GM19468 (cell line): ENCODE data around the gene SYTL4.

ENCODE experiments used
- ATAC-seq: cut with Tn5 transposase; IDR thresholded peaks from one replicate; pipeline ENCODE4 v1.9.1; 2021; ENCODE audit warnings: mild to moderate bottlenecking, moderate library complexity, moderate number of reproducible peaks; ENCODE audit not compliant: unreplicated experiment; ENCODE audit errors: extremely low read depth

The SYTL4 gene

DNA sequence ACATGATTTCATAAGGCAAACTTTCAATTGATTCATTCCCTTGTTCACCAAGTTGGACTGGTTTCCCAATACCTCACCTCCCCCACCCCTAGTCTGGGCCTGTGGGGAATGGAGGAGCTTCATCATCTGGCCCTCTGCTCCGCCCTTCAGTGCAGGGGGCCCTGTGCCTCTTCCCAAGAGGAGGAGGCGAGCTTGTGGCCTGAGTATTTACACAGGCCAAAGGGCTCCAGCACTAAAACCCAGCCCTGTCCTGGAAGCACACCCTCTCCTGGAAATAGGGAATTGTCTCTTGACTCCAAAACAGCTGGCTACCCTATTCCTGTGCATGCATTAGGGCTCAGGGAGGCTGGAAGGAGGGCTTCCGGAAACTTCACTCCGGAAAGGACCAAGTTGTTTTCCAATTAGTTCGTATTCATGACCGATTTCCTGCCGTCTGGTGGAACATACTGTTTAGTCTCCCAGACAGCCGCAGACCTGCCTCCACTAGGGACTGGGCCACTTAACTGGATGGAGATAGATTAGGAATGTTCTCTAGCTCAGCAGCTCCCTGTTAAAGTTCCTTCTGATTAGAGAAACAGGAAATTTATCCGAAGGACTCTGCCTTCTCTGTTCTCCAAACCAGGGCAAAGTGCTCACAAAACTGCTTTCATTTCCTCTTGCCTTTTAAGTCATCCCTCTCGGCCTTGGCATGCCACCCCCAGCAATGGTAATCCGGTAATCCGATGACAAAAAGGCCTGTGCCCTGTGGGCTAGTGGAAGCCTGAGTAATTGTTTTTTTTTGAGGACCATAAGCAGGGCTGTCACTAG is 82.2 kb downstream of the SYTL4 start:
- no peak for ATAC-seq

DNA sequence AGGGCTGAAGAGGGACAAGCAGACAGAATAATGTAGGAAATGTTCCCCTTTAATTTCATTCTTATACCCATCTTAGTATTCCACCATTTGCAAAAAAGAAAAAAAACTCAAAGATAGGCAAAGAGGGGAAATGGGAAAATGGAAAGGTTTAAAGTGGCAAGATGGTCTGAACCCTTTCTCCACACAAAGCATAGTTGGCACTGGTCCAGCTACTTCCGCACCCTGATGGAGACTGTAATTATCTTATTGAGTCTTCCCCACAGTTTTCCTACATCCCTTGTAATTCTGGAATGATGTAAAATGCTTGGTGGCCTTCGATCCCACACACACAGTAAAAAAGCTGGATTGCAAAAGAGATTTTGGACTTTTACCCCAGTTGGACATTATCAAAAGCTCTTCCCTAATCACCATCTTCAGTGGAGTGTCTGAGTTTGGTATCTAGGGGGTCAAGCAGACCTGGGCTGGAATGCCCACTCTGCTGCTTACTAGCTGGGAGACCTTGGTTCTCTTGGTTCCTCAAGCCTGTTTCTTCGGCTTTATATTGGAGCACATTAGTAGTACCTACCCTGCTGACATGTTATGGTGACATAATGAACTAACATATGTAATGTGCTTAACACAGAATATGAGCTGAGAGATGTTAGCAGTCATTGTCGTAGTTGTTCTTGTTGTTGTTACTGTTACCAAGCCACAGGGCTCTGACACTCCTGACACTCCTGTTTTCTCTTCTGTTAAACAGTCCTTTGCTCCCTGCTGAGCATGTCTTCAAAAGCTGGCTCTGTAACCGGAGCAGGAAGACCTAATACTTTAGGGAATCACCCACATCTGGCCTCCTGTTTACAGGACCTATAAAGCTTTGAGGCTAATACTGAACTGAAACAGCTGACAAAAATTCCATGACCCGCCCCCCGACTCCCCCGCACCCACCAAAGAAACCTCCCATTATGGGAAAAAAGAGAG is 83.2 kb downstream of the SYTL4 start:
- ATAC-seq: no peak

DNA sequence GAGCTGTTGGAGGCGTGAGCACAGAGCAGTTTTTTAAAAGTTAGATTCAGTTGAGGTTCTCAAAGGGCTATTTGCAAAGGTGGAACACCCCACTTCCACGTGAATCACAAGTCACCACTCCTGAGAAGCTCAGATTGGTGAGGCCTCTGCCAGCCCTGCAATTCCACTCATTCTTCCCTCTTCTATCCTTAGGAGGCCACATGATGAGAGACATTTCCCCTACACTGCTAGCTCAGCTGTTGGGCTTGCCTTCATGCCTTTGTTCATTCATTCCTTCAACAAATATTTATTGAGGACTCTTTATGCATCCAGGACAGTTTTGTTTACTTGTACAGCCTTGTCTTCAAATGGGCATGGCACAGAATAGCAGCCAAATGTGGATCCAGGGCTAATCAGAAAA is 84.2 kb downstream of the SYTL4 start:
- ATAC-seq: no peak

DNA sequence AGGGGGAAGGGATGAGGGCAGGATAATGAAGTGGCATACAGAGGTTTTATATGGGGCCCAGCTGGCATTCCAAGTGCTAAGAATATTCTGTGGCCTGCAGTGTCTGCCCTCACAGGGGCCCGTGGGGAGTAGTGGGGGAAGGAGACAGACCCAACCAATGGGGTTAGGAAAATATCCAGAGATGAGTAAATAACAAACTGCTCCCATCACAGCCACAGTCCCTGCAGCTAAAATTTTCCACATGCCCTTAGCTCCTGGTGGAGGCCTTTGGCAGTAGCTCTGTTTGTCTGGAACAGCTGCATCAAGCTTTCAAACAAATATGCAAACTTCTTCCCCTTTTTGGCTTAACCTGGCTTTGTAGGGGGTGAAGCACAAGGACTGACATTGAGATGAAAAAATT is 84.8 kb downstream of the SYTL4 start:
- no peak for ATAC-seq

DNA sequence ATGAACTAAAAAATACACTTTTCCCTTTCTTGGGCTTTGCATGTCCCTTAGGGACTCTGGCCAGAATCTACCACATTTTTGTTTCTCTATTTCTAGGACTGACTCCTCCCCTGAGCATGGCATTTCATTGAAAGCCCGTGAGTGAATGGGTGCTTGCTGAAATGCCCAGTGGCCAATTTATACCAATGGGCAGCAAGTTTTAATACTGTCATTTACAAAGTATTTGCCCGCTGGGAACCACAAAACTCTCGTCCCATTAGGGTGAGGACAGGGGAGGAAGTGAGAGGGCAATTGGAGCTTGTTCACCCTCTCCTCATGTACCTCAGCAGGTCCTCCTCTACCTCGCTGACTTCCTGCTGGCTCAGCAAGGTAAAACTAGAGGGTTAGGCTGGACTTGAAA is 86.8 kb downstream of the SYTL4 start:
- ATAC-seq: no peak

DNA sequence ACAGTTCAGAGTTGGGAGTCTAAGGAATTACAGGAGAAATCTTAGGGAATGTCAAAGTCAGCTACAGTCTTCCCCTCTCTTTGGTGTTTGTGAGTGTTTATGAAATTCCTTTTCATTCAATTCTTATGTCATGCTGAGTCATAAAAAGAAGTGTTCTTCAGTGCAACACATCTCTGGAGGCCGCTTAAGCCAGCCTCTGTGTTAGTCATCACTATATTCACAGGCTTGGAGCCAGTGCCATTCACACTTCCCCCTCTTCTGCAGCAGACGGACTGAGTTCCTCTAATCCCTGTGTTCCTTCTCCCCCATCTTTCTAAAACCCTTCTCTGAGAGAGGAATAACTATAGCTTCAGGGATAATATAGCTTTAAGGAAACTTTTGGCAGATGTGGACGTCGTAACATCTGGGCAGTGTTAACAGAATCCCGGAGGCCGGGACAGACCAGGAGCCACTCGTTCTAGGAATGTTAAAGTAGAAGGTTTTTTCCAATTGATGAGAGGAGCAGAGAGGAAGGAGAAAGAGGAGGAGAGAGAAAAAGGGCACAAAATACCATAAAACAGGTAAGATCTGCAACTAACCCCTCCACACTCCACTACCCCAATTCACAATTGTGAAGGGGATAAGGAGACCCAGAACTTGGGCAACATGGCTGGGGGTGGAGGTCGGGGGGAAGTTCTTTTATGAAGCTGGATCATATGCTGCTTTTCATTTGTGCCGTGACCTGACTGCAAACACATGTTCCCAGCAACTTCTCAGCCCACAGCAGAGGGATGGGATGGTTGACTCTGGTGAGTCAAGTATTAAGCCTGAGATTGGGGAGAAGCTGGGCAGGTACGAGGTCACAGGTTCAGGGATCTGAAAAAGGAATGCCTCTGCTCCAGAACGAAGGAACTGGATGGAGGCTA is 87.7 kb downstream of the SYTL4 start, which contains the start of gene SRPX2:
Gene SRPX2, plus strand, starts transcription at position 244 of the 905 bp plus-strand sequence. CDS start 2,124 bp downstream, outside the sequence.
- ATAC-seq: no peak

DNA sequence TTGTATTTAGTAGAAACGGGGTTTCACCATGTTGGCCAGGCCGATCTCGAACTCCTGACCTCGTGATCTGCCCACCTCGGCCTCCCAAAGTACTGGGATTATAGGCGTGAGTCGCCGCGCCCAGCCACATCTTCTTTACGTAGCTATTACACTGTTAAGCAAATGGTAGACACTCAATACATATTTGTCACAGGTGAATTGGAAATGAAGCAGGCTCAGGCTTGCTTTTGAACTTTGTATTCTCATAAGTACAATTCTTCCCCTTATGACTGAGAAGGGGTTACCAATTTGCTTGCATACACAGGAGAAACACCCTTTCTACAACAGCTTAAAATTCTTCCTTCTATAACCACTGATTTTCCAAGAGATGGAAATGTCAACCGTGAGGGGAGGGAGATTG is 88.7 kb downstream of the SYTL4 start:
- no peak for ATAC-seq

DNA sequence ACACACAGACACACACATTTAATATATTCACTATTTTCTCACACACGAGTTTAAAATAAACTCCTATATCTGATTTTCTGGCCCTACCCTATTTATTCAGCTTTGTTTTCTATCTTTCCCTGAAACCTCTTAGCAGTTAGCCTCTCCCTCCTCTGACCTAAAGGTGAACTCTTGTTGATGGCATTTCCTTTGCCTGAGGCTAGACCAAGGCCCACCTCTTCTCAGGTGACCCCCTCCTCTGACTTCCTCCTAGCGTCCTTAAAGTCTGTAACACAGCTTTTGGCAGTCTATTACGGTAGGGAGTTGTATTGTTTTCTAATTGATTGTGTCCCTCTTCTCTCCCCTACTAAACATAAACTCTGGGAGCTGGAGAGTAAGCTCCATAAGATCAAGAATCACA is 89.6 kb downstream of the SYTL4 start:
- no peak for ATAC-seq

DNA sequence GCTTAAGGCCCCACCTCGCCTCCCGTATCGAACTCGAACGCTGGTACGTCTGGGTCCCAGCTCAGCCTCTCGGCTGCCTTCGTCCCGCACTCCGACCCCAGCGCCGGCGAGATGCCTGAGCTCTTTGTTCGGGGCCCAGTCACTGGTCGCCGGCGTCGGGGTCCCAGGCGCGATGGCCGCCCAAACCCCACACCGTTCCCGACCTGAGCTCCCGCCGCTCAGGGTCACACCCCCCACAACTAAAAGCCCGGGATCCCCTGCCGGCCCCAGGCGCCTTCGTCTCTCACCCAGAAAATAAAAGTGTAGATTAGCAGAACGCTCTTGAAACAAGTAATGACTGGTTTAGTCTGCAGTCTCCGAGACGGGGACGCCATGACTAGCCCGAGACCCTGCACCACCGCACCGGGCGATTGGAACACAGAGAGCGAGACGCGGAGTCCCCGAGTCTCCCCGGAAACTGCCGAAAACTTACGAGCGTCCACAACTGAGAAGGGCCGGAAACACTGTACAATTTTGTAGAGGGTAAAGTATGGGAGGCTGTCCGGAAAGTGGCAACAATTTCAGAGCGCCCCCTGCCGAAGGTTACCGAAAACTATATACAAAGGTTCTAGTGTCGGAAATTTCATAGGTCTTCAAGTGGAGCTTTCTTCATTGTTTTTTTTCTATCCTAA is 95.5 kb downstream of the SYTL4 start, which contains the start of gene TSPAN6:
Gene TSPAN6, minus strand, starts transcription at position 486 of the 671 bp plus-strand sequence. Its CDS starts 112 bp downstream, at position 374.
- peak; percentile 68 for ATAC-seq

DNA sequence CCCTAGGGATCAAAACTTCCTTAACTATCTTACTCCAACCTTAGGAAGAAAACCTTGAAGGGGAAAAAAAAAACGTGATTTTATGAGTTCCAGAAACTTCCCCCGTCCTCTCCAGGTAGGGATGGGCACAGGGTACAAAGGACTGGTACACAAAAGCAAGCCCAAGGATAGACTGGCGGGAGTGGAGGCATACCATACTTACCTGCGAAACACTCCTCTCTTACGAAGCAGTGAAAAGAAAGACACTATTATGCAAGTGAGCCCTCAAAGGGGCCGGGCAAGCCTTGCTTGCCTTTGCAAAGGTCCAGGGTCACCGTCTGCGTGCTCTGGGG is 96.0 kb downstream of the SYTL4 start:
- no peak for ATAC-seq

DNA sequence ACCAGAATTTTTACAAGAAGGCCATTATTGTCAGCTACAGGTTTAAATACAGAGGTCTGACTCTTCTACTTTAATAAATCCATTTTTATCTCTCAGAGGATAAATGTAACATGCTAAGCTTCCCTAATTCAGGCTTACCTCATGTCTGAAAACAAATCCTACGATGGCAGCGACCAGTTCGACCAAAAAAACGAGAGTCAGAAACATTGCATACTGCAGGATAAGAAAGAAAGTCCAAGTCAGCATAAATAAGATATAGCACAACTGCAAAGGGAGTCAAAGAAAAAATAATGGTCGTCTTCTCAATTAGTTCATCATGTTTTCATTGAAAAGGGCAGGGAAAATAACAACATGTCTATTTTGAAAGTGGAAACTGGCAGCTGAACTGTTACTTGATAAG is 96.9 kb downstream of the SYTL4 start:
- ATAC-seq: no peak

DNA sequence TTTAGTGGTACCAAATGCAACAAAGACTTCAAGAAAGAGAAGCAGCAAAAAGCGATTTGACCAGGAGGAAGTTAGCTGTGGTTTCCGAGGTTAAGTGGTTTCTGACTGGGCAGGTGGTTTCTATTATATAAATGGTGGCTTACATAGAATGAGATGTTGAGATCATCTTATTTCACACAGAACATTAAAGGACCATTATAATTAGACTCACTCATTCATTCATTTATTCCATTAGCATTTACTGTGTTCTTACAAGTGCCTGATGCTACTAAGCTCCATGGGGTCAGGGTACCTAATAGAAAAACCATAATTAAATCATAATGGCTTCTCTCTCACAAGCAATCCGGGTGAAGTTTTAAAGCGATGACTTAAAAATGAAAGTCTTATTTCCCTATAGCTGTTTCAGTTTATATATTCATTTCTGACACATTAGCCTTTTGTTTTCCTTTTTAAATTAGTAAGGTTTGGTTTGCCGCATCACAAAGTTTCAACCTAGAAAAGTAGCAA is 105.9 kb downstream of the SYTL4 start:
- ATAC-seq: peak; percentile 82
